GM10266 (cell line): ENCODE results near the gene HSPB6.

ENCODE experiments used
- DNase-seq: peaks from one replicate; pipeline ENCODE4 v3.0.0; 2012; ENCODE audit errors: extremely low spot score
- CTCF ChIP-seq: IDR thresholded peaks from 2 replicates; pipeline ENCODE4 v1.5.1; 2012; ENCODE audit warnings: mild to moderate bottlenecking, low read depth; ENCODE audit not compliant: control insufficient read depth, insufficient read depth; ENCODE audit errors: missing control alignments

Gene HSPB6

DNA sequence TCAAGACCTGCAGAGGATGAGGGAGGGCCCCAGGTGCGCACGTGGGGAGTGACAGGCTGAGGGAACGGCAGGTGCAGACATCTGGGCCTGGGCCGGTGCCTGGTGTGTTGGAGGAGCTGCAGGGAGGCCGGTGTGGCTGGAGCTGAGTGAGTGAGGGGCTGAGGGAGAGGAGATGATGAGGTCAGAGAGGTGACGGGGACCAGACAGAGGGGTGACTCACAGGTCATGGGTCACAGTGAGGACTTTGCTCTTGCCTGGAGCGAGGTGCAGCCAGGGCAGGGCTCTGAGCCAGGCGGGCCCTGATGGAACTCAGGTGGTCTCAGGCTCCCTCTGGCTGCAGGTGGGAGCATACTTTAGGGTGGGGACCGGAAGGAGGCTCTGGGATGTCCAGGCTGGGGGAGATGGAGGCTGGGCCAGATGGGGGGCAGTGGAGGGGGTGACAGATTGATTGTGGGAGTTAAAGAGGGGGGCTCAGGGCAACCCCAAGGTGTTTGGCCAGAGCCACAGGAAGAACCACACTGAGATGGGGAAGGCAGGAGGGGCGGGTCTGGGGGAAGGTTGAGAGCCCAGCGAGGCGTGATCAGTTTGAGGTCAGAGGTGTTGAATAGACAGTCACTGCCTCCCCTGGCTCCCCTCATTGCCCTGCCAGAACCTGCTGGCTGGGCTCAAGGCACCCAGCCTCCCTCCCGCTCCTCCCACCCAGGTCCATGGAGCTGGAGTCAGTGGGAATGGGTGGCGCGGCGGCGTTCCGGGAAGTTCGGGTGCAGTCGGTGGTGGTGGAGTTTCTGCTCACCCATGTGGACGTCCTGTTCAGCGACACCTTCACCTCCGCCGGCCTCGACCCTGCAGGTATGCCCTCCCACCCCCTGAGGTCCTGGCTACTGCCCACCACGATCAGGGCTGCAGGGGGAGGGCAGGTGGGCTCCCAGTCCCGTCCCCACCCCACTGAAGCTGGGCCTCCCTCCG lies 26.9 kb upstream of the HSPB6 start:
- no peak for DNase-seq
- TF ChIP-seq CTCF = peak; percentile 5

DNA sequence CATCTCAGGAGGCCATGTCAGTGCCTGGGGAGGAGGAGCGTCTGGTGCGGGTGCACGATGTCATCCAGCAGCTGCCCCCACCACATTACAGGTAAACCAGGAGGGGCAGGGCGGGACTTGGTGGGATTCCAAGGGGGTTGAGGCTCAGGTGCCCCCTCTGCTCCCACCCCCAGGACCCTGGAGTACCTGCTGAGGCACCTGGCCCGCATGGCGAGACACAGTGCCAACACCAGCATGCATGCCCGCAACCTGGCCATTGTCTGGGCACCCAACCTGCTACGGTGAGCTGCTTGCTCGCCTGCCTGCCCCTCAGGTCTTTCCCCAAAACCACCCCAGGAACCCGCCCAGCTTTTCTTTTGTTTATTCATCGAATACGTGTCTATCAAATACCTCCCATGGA lies 25.8 kb upstream of the HSPB6 start:
- DNase-seq = no peak
- no peak for TF ChIP-seq CTCF

GRCh38 chr19:35781650-35782049 lies 24.8 kb upstream of the HSPB6 start:
- no peak for DNase-seq

GRCh38 chr19:35780717-35781116 lies 23.9 kb upstream of the HSPB6 start:
- DNase-seq = no peak
- TF ChIP-seq CTCF = no peak

More at GRCh38 chr19:35781650-35782049, 24.8 kb upstream of the HSPB6 start:
- TF ChIP-seq CTCF = no peak

DNA sequence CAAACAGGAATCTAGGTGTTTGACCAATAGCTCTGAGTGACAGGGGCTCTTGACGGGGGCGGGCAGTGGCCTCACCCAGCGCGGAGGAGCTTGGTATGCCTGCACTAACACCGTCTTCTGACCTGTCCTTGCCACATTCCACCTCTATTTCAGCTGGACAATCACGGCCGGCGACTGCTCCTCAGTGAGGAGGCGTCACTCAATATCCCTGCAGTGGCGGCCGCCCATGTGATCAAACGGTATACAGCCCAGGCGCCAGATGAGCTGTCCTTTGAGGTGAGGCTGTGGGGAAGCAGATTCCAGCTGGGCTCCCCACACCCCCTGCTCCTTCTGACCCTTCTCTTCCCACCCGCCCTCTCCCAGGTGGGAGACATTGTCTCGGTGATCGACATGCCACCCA lies 23.2 kb upstream of the HSPB6 start:
- TF ChIP-seq CTCF = no peak
- DNase-seq = no peak

DNA sequence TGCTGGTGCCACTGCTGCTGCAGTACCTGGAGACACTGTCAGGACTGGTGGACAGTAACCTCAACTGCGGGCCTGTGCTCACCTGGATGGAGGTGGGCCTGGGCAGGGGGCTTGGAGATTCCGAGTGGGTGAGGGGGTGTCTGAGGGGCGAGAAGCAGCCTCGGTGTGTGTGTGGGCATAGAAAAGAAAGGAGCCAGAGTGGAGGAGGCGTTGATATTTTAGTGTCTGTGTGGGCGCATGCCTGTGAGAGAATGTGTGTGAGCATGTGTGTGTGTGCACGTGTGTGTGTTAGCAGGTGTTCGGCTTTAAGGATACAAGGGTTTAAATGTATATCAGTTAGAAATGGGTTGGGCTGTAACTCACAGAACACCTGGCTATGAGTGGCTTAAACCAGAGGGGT lies 22.2 kb upstream of the HSPB6 start:
- no peak for TF ChIP-seq CTCF
- no peak for DNase-seq

DNA sequence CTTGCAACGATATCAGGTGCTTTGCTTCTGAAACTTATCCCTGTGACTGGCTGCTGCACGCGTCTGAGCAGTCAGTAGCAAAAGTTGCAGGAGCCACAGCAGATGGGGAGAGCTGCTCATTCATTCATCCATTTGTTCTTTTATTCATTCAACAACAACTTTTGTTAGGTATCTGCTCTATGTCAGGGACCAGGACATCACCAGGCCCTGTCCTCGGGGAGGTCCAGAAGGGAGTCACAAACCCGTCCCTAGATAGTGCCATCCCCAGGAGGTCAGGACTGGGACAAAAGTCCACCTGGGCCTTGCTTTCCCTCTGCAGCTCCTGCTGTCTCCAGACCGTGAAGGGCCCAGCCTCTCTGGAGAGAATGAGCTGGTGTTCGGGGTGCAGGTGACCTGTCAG lies 21.1 kb upstream of the HSPB6 start:
- no peak for TF ChIP-seq CTCF
- no peak for DNase-seq
